MV-4-11 (cell line): ENCODE results near the gene WSB2.
"Not testable (repeated sequence)": the region's sequence is repeated elsewhere in the genome, so short reads cannot be mapped to it uniquely, and the experiment has no call there.

ENCODE experiments used
- DNase-seq: peaks from one replicate; lab custom pipeline; 2025; lab: John Stamatoyannopoulos, UW

Gene WSB2

DNA sequence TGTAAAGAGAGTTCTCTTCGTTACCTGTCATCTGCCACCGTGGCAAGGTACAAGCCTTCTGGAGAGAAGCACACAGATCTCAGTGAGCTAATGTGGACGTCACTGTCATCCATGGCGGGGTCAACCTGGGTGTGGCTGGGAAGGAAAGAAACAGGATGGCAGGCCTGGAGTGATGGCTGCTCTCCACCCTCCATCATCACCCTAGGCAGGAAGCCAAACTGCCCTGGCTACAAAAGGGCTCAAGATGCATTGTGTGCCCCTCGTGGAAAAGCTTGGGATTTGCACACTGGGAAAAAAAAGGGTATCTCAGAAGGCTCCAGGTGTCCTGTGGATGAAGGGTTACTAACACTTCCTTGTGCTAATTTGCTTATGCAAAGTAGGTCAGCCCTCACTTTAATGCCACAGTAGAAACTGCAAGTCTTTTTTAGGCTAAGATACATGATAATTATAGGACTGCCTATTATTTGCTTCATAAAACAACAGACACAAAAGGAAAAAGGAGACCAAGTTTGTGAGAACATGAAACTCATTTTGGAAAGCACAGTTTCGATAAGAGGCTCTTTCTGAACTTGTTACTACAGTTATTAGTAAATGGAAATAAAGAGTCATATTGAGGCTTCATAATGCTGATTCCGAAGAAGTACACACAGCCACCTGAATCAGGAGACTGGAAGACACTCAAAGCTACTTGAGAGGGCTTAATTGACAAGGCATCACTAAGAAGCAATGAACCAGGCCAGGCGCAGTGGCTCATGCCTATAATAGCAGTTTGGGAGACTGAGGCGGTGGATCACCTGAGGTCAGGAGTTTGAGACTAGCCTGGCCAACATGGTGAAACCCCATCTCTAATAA, 25.6 kb downstream of the WSB2 start:
- DNase-seq = no peak

DNA sequence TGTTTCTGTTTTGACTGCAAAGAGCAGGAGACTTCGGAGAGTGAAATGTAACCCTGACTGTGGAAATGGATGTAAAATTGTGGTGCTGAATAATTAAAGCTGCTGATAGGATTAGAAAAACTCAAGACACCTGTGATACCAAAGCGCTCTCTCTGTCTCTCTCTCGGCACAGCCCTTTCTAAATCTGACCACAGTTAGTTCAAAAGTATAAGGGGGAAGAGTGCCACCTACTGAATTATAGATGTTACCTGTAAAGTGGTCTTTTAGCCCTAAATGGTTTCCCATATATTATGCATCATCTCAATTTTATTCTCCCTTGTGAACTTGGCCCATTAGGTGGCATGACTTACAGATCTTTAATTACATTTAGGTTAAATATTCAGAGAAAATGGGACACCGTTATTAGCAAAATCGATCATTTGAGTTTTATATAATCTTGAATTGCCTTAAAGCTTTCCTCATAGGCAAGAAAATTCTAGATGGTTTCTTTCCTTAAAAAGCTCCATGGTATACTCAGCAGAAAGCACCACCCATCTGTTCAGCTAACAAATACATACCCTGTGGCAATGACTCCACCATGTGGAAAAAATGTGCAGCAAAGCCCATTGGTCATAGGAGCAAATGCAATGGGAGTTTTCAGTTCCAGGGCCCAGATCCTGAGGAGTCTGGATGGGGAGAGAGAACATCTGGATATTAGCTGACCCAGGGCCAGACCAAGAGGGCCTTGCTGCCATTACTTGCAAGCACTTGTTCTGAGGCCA, 26.4 kb downstream of the WSB2 start:
- DNase-seq = no peak

DNA sequence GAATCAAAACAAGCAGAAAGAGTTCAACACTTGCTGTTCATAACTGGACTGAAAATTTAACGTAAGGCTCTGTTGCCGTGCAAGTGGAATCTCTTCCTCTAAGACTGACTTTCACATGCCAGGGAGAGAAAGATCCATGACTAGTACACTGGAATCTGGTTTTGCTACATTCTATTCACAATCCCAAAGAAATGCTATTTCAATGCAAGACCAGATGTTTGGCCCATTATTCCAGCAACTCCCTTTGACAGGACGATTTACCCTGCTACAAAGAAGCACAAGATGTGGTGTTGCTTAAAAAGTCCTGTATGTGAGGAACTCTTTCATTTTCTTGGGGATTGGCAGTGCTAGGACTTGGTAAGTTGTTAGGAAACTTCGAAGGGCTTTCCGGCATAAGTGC, 27.1 kb downstream of the WSB2 start:
- DNase-seq = no peak

DNA sequence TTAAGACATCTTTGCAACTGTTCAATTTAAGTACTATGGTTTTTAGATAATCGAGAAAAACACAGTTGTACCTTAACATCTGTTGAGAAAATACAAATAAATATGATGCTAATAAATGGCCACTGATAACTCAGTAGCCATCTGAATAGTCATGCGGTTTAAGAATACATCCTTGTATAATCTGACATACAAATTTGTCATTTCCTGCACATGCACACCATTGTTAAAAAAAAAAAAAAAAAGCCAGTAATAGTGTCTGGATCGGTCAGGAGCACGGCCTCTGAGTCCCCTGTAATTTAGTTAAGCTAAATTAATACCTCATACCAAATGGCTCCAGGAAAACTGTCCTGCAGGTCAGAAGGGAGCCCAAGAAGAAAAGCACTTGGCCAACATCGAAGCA, 27.7 kb downstream of the WSB2 start:
- no peak for DNase-seq

DNA sequence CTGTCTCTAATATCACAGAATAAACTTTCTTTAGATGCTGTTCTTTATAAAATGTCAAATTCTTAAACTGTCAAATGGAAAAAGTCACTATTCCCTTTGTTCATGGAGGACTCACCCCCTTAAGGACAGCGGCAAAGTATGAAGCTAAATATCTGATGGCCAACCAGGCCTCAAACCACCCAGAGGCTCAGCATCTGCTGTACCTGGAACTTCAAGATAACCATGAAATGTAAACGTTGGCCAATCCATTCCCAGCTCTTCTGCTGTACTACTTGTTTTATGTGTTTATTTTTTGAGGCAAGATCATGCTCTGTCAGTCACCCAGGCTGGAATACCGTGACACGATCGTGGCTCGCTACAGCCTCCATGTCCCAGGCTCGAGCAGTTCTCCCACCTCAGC, 28.8 kb downstream of the WSB2 start:
- no peak for DNase-seq

DNA sequence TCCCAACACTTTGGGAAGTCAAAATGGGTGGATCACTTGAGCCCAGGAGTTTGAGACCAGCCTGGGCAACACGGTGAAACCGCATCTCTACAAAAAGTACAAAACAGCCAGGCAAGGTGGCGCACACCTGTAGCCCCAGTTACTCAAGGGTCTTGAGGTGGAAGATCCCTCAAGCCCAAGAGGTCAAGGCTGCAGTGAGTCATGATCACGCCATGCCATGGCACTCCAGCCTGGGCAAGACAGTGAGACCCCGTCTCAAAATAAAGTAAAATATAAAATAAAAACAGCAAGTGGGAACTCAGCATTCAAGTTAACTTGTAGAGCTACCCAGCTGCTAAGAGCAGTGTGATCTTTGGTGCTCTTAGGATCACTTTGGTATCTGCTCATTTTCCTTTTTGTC, 31.8 kb downstream of the WSB2 start:
- DNase-seq = no peak

DNA sequence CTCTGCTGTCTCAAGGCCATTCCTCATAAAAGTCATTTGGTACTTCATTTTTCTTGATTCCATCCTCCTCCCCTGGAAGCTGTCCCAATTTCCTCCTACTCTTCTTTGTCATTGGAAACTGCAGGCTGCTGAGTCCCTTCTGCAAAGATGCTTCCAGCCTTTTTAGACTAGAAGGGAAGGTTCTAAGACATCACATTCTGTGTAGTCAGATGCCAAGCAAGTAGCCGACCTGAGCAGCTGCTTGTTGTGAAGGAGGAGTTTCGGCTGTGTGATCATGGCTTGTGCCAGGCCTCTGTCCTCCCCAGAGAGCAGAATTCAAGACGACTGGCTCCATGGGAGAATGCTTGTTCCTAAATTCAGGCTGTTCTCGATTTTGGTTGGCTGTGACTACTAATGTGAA, 35.8 kb downstream of the WSB2 start:
- no peak for DNase-seq

DNA sequence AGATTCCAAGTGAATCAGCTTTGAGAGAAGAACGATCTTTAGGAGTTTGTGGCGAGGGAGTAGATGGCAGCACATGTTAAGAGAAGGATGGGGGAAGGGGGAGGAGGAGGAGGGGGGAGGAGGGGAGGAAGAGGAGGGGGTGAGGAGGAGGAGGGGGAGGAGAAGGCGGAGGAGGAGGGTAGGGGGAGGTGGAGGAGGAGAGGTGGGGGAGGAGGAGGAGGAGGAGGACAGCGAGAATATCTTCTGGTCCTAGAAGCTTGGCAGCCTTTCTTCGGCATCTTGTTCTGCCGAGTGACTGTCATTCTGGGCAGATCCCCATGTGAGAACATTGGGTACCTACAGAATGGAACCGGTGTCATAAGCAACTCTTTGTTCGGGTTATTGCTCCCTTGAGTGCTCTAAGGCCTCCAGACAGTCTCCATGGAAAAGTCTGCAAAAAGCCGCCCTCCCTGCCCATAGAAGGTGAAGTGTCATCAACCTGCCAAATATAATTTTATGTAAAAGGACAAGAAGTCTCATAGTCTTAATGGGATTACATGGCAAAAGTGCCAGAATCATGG, 37.6 kb downstream of the WSB2 start:
- no peak for DNase-seq

DNA sequence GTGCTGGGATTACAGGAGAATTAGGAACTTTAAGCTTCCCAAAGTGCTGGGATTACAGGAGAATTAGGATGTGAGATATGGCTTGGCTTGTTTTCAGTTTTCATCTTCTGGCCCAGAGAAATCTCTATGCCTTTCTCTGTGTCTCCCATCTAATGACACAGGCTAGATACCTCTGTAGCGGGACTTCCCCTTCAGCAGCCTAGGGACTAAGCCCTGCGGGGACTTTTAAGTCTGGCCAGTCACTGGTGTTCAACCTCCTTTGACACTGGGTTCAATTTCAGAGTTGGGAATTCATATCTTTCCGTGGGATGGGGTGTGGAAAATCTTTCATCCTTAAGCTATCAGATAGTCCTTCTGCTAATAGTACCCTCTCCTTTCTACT, 38.3 kb downstream of the WSB2 start:
- DNase-seq = no peak

DNA sequence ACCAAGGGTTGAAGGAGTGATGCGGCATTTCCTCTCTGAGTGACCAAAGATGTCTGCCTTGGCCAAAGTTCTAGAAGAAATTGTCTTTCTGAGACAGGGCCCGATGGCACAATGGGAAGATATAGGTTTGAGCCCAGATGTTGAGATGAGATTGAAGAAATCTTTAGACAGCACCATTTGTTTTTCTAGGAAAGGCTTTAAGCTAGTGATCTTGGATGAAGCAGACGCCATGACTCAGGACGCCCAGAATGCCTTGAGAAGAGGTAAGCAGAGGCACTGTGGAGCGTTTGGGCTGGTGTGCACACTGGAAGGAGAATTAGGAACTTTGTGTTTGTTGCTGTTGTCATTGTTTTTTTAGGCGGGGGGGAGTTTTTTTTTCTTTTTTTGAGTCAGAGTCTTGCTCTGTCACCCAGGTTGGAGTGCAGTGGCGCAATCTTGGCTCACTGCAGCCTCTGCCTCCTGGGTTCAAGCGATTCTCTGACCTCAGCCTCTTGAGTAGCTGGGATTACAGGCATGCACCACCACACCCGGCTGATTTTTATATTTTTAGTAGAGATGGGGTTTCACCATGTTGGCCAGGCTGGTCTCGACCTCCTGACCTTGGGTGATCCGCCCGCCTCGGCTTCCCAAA, 38.8 kb downstream of the WSB2 start:
- not testable (repeated sequence) for DNase-seq

DNA sequence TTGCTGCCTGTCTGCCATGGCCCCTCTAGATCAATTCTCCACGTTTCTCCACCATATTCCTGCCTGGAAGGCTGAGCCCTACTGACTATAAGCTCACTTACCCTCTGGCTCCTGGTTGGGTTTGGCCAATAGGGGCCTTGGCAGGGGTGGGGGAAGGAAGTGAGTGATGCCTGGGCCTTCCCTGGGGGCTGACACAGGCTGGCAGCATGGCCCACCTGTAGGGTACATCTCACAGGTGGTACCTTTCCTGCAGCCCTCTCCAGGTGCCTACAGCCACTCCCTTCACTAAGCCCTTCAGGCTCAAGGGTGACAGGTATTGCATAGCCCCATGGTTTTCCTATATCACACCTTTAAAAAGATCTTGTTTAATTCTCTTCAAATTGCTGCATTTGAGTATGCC, 40.9 kb downstream of the WSB2 start:
- no peak for DNase-seq

DNA sequence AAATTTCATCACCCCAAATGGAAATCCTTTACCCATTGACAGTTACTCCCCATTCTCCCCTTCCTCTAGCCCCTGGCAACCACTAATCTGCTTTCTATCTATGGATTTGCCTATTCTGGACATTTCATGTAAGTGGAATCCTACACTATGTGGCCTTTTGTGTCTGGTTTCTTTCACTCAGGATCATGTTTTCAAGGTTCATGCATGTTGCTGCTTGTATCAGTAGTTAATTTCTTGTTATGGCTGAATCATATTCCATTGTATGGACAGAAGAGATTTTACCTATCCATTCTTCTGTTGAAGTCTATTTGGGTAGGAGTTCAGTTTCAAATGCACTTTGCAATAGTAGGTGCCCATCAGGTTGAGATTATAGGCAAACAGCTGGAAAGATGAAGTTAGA, 43.1 kb downstream of the WSB2 start:
- no peak for DNase-seq

DNA sequence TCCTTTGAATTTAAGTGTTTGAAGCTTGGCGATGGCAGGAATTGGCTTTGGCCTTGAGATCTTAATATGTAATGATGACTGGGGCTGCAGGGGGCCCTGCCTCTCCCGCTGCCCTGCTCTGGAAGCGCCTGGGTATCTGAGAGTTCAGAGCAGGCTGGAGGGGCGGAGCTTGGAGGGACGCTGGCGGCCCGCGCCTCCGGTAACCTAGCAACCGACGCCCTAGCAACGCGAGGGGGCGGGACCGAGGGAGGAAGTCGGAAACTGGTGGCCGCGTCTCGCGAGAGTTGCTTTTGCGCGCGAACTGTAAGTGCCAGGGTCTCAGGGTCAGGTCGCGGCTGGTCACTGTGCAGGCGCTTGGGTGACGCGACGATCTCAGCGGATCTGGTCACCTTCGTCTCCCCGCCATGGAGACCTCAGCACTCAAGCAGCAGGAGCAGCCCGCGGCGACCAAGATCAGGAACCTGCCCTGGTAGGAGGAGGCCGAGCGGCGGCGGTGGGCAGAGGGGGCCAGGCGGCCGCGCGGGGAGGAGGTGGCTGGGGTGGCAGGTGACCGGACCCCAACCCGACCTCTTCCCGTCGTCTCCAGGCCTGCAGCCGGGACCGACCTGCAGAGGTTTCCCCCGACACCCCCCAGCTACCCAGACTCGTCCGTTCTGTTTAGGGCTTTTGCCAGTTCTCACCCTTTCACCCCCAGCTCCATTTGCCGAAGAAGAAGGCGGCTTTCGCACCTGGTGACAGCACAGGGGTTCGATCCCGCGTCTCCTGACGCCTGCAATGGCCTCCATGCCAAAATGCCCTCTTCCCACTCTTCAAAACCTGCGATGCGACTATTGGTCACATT, 44.3 kb downstream of the WSB2 start, which contains the start of gene RFC5:
Gene RFC5, plus strand, starts transcription at position 280 of the 841 bp plus-strand sequence. Its CDS starts 125 bp downstream, at position 405.
- DNase-seq = peak; percentile 94

DNA sequence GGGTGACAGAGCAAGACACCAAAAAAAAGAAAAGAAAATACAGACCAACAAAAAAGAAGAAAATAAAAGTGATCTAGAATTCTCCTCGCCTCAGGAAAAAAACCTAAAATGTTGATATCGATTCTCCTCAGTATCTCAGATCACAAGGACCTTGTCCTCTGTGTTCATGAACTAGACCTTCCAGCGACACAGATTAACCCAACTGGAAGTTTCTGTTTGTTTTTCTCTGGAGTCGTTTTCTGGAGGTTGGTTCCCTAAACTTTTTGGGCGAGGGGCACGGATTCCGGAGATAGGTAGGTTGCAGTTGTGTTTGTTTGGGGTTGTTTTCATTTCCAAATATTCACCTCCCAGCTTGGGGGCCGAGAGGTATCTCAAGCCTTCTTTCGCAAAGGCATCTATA, 45.0 kb downstream of the WSB2 start:
- no peak for DNase-seq

DNA sequence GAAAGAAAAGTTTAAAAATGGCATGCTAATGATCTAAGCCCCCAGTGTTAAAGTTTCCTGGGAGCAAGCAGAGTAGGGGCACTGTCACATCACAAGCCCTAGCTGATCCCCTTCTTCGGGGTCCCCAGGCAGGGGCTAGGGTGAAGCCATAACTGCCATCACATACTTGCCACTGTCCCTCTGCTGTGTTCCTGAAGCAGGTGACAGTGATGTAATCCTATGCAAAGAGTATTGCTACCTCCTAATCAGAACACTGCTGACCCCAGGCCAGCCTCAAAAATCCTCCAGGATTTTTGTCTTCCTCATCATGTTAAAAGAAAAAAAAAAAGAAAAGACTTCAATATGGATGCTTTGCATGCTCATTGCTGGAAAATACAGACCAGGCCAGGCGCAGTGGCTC, 45.7 kb downstream of the WSB2 start:
- DNase-seq = no peak

DNA sequence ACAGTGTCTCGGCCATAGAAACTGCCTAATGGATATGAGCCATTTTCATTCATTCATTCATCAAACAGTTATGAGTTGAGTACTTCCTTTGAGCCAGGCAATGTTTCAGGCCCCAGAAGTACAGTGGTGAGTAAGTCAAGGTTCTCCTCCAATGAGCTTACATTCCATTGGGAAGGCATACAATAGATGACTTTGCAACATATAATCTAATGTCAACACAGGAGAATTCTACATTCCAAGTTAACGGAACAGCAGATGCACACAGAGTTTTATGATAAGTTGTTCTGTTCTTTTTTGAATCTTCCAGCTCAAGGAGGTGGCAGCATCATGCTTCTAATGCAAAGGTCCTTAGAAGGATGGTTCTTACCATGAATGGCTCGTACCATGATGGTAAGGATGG, 47.7 kb downstream of the WSB2 start:
- no peak for DNase-seq

DNA sequence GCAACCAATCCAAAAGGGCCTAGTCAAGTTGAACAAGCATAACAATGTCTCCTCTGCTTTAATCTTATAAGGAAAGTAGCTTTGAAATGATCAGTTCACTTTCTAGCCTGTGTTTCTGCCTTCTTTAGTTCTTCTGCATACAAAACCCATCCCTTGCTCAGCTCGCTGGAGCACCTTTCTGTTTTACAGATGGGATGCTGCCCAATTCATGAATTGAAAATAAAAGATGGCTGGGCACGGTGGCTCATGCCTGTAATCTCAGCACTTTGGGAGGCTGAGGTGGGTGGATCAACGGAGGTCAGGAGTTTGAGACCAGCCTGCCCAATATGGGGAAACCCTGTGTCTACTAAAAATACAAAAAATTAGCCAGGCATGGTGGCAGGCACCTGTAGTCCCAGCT, 49.0 kb downstream of the WSB2 start:
- no peak for DNase-seq

DNA sequence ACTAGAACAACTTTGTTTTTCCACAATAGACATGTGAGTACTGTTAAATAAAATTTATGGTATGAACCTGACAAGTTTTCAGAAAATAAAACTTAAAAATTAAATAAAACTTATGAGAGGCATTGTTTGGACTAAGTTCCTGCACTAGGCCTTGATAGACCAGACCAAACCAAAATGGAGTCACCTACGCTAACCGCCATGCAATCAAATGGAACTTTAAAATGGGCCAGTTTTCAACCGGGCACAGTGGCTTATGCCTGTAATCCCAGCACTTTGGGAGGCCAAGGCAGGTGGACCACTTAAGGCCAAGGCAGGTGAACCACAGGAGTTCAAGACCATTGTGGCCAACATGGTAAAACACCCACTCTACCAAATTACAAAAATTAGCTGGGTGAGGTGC, 49.6 kb downstream of the WSB2 start:
- no peak for DNase-seq

DNA sequence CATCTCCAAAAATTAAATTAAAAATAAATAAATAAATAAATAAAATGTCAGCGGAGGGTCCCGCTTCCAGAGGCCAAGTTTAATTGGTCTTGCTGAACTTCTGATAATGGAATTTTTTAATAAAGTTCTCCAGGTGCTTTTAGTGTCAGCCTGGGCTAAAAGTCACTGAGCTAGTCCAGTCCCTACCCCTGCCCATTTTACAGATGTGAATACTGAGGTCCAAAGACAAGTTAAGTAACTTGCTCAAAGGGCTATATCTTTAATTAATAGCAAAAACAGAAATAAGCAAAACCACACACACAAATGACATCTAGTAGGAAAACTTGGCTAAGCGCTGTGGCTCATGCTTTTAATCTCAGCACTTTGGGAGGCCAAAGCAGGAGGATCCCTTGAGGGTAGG, 50.1 kb downstream of the WSB2 start:
- no peak for DNase-seq

DNA sequence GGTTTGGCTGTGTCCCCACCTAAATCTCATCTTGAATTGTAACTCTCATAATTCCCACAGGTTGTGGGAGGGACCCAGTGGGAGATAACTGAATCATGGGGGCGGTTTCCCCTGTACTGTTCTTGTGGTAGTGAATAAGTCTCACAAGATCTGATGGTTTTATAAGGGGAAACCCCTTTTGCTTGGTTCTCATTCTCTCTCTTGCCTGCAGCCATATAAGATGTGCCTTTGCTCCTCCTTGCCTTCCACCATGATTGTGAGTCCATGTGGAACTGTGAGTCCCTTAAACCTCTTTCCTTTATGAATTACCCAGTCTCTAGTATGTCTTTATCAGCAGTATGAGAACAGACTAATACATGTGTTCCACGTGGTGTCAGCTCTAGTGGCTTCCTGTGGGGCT, 61.2 kb downstream of the WSB2 start:
- DNase-seq = not testable (repeated sequence)

DNA sequence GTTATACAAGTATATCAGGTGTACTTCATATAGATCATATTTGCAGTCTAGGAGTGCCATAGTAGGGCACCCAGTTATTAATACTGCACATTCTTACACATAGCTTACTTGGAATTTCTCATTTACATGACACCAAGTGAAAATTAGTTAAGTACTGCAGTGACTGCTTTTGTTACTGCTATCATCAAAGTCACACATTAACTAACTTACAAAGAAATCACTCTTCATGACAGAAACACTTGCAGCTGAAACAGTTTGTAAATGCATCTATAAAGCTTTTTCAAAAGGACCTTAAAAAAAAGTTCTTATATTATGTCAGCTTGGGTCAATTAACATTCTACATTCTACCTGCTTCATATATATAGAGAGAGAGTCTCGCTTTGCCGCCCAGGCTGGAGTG, 62.3 kb downstream of the WSB2 start:
- no peak for DNase-seq
